SU-DHL-6 (cell line): ENCODE results near the gene KCNE2.
"Not testable (repeated sequence)": the region's sequence is repeated elsewhere in the genome, so short reads cannot be mapped to it uniquely, and the experiment has no call there.

Experiments used
- H2AFZ ChIP-seq: fragments of 200-600 bp; sonication (generic); 2 replicates; pipeline ENCODE4 v1.6.1; 2014; ENCODE audit warnings: low read depth, mild to moderate bottlenecking, moderate library complexity, mixed read lengths, antibody characterized with exemption, low read length; ENCODE audit not compliant: severe bottlenecking
- H3F3A ChIP-seq: fragments of 200-600 bp; shearing (Covaris generic); 2 replicates; pipeline ENCODE4 v1.6.0; 2016; ENCODE audit warnings: antibody characterized with exemption, mild to moderate bottlenecking; ENCODE audit not compliant: insufficient read depth
- H3K27ac ChIP-seq: fragments of 200-600 bp; sonication (generic); 2 replicates; pipeline ENCODE4 v1.5.1; 2016; ENCODE audit warnings: low read depth, mild to moderate bottlenecking, low read length, moderate library complexity, mixed read lengths
- H3K27me3 ChIP-seq: fragments of 200-600 bp; sonication (generic), shearing (Covaris generic); 2 replicates; pipeline ENCODE4 v1.6.0; 2014; ENCODE audit warnings: mild to moderate bottlenecking, low read length
- H3K36me3 ChIP-seq: fragments of 200-600 bp; sonication (generic); 2 replicates; pipeline ENCODE4 v1.6.1; 2014; ENCODE audit warnings: mild to moderate bottlenecking, low read length, mixed read lengths
- H3K4me2 ChIP-seq: fragments of 300-600, 200-600 bp; shearing (Covaris generic), sonication (generic); 2 replicates; pipeline ENCODE4 v1.6.0; 2014; ENCODE audit warnings: low read length, low read depth, mild to moderate bottlenecking; ENCODE audit not compliant: poor library complexity, severe bottlenecking
- H3K4me3 ChIP-seq: fragments of 200-600 bp; sonication (generic); 2 replicates; pipeline ENCODE4 v1.5.1; 2014; ENCODE audit warnings: antibody characterized with exemption, low read length, mild to moderate bottlenecking, mixed read lengths; ENCODE audit not compliant: insufficient read depth, poor library complexity, severe bottlenecking
- H3K79me2 ChIP-seq: fragments of 200-600 bp; sonication (generic); 2 replicates; pipeline ENCODE4 v1.6.1; 2014; ENCODE audit warnings: mild to moderate bottlenecking, low read length, moderate library complexity; ENCODE audit not compliant: insufficient read depth
- H3K9ac ChIP-seq: fragments of 200-600 bp; sonication (generic); 2 replicates; pipeline ENCODE4 v1.7.0; 2014; ENCODE audit warnings: mild to moderate bottlenecking, low read length
- H3K9me2 ChIP-seq: fragments of 200-600 bp; sonication (generic); replicated peaks from 2 replicates; pipeline ENCODE4 v1.6.1; 2014; ENCODE audit warnings: low read length; ENCODE audit not compliant: insufficient read depth
- H3K9me3 ChIP-seq: fragments of 200-600 bp; sonication (generic); 2 replicates; pipeline ENCODE4 v1.6.1; 2014; ENCODE audit warnings: low read length, mixed read lengths; ENCODE audit not compliant: insufficient read depth
- H4K20me1 ChIP-seq: fragments of 200-600 bp; sonication (generic); 2 replicates; pipeline ENCODE4 v1.6.1; 2014; ENCODE audit warnings: low read depth, mild to moderate bottlenecking, antibody characterized with exemption, low read length, moderate library complexity, mixed read lengths

KCNE2 gene

DNA sequence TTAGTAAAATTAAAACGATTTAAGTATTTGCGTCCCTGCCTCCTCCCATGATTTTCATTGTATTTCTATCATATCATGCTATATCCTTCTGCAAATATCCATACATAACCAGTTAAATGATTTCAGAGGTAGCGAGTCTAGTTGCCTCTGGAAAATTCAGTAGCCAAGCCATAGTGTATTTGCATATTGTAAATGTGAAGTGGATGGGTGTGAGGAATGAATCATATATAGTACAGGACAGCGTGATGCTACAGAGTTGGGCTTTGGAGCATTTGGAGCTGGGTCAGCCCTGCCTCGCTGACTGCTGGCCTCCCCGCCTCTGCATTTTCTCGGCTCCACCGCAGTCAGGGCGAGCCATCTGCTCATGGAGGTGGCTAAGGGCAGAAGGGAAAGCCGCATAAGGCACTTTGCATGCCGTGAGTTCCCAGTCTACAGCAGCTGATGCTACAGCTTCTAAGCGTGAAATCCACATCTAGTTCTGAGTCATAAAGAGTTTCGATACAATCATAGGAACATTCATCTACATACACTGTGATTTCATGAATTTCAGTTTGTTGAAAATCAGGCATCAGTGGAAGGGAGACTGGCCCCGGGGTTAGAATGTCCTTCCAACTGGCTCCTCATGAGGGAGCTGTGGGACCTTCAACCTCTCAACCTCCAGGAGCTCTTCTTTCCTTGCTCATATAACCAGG, 20.1 kb downstream of the KCNE2 start:
- not testable (repeated sequence) for H3K79me2 ChIP-seq, H3F3A ChIP-seq, H3K4me3 ChIP-seq, H3K4me2 ChIP-seq, H3K9me2 ChIP-seq, H4K20me1 ChIP-seq, H2AFZ ChIP-seq, H3K27ac ChIP-seq, H3K9ac ChIP-seq, H3K27me3 ChIP-seq, H3K36me3 ChIP-seq, H3K9me3 ChIP-seq

DNA sequence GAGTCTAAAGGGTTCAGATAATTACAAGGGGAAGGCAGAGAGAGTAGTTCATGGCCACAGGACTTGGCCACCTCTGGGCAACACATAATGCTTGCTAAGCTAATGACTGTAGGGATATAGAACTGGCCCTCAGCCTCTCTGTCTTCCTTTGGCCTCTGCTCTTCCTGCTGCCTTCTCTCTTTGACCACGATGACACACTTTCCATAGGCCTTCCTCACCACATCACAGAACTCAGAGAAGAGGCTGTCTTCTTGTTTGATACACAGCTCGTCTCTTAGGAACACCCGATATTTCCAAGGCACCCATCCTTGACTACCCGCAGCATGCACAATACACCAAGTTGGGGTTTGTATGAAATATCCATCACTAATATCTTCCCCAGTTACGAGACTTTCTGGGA, 36.7 kb downstream of the KCNE2 start:
- not testable (repeated sequence) for H4K20me1 ChIP-seq, H3K36me3 ChIP-seq, H3K27ac ChIP-seq, H3K4me3 ChIP-seq, H3F3A ChIP-seq, H3K9me3 ChIP-seq, H3K79me2 ChIP-seq, H3K9me2 ChIP-seq, H3K4me2 ChIP-seq, H3K27me3 ChIP-seq, H3K9ac ChIP-seq, H2AFZ ChIP-seq

DNA sequence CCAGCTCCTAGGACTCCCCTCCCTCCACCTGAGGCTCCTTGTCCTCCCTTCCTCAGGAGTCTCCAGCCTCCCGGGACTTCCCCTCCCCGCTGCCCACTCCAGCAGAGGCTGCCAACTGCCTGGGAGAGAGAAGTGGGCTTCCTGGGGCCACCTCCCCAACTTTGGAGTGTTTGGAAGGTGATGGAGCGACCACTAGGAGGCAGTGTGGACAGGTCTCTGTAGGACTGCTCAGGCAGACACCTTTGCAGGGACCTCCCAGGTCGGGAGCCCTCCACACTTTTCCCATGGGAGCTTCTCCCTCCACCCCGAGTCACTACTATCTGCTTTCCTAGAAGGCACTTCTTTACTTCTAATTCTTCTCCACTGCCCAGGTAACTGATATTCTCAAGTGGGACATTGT, 40.9 kb downstream of the KCNE2 start:
- not testable (repeated sequence) for H3F3A ChIP-seq, H3K27me3 ChIP-seq, H3K27ac ChIP-seq, H3K9me3 ChIP-seq, H3K4me2 ChIP-seq, H3K79me2 ChIP-seq, H3K9ac ChIP-seq, H3K36me3 ChIP-seq, H3K9me2 ChIP-seq, H4K20me1 ChIP-seq, H3K4me3 ChIP-seq, H2AFZ ChIP-seq

DNA sequence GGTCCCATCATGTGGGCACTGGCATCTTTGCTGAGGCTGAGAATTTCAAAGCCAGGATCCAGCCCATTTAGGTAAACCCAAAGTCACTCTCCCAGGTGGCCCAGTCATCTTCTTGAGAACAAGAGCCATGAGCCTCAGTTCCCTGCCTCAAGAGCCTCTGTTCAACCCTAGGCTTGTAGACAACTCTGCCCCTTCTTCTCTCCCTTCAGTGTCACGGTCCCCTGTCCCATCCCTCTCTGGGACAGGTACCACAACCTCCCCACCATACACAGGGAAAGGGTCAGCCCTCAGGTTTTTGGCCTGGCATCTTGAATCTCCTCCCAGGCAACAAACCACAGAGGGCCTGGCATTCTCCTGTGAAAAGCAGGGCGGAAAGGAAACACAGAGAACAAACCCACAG, 41.9 kb downstream of the KCNE2 start:
- not testable (repeated sequence) for H3K9ac ChIP-seq, H3K79me2 ChIP-seq, H3K27me3 ChIP-seq, H2AFZ ChIP-seq, H3K4me2 ChIP-seq, H3K27ac ChIP-seq, H3F3A ChIP-seq, H3K4me3 ChIP-seq, H3K9me2 ChIP-seq, H4K20me1 ChIP-seq, H3K36me3 ChIP-seq, H3K9me3 ChIP-seq

DNA sequence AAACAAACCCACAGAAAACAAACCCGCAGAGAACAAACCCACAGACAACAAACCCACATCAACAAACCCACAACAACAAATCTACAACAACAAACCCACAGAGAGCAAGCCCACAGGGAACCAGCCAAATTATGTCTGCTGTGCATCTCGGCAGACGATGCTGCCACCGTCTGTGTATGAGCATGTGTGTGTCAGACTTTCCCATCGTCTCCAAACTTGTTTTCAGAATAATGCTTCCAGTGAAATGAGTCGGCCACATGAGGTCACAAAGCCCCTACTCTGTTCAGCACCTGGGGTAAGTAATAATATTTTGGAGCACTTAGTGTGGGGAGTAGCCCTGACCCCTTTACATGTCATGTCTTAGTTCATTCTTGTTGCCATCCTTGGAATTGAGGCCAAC, 42.3 kb downstream of the KCNE2 start:
- H3K27me3 ChIP-seq, H3K9ac ChIP-seq, H3K27ac ChIP-seq, H3K79me2 ChIP-seq, H3K9me2 ChIP-seq, H4K20me1 ChIP-seq, H3K4me2 ChIP-seq, H3K9me3 ChIP-seq, H3K36me3 ChIP-seq, H3K4me3 ChIP-seq, H3F3A ChIP-seq, H2AFZ ChIP-seq: not testable (repeated sequence)

DNA sequence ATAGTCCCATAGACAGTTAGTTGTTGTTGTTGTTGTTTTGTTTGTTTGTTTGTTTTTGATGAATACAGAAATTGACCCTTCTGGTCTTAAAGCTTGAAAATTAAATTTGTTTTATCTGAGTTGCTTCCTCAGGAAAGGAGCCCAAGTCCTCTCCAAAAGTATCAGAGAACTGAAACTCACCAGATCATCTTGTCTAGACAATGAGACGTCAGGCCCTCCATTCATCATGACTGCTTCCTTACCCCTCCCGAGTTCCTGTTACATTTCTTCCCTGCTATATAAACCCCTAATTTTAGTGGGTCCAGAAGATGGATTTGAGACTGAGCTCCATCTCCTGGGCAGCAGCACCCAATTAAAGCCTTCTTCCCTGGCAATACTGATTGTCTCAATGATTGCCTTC, 42.9 kb downstream of the KCNE2 start:
- not testable (repeated sequence) for H3K27ac ChIP-seq

DNA sequence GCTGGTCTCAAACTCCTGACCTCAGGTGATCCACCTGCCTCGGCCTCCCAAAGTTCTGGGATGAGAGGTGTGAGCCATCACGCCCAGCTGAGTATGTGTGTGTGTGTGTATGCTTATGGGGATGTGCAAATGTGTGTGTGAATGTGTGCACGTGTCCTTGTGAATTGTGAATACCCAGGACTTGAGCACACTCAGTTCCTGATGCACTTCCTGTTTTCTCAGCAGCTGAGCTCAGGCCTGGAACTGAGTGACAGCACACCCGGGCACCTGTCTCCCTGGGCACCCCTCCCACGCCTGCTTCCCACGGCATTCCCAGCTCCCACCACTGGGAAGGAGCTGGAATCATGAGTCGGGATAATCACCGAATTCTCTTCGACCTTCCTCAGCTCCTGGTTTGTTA, 43.5 kb downstream of the KCNE2 start:
- H3K4me3 ChIP-seq, H3K9ac ChIP-seq, H4K20me1 ChIP-seq, H3F3A ChIP-seq, H3K9me3 ChIP-seq, H3K9me2 ChIP-seq, H3K79me2 ChIP-seq, H3K27me3 ChIP-seq, H3K4me2 ChIP-seq, H2AFZ ChIP-seq, H3K36me3 ChIP-seq, H3K27ac ChIP-seq: not testable (repeated sequence)

More for the DNA sequence above, 42.9 kb downstream of the KCNE2 start:
- H2AFZ ChIP-seq, H3K36me3 ChIP-seq, H3K79me2 ChIP-seq, H4K20me1 ChIP-seq, H3F3A ChIP-seq, H3K4me2 ChIP-seq, H3K9ac ChIP-seq, H3K9me3 ChIP-seq, H3K27me3 ChIP-seq, H3K4me3 ChIP-seq, H3K9me2 ChIP-seq: not testable (repeated sequence)

DNA sequence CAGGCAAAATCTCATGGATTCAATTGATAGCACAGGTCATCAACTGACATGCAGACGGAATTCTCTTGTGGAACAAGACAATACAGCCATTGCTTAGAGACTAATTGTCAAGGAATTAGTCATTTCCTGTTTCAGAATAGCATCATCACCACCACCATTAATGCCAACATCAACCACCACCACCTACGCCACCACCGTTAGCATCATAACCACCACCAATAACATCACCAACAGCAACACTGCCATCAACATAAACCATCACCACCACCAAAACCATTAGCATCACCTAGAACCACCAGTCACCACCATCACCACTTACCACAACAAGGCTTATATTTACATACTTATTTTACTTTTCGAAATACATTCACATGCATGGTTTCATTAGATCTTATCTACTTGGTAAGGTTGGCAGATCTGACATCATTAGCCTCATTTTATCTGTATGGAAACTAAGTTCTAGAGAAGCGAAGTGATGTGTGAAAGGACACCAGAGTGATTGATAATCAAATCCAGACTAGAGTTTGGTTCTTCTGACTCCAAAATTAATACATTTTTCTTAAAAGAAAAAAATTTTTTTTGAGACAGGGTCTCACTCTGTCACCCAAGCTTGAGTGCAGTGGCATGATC, 53.8 kb downstream of the KCNE2 start:
- not testable (repeated sequence) for H3K9me2 ChIP-seq, H3K36me3 ChIP-seq, H3K27me3 ChIP-seq, H3K9ac ChIP-seq, H3K27ac ChIP-seq, H3F3A ChIP-seq, H3K9me3 ChIP-seq, H2AFZ ChIP-seq, H4K20me1 ChIP-seq, H3K79me2 ChIP-seq, H3K4me2 ChIP-seq, H3K4me3 ChIP-seq
